Spleen (tissue), 11 donors: ENCODE results near the gene IL22. TPM values are rescaled to one million over a fixed set of nuclear protein-coding genes. Genes with fewer than 3 reads are reported as not detected.

Source experiments
- DNase-seq: peaks from one replicate; pipeline ENCODE4 v3.0.0-alpha.2; 2020
- H3K27ac ChIP-seq, 8 donors: fragments of 200-600 bp; sonication (generic) in 7 of 8; 1 replicate in 4 of 8; 2 replicates in 4 of 8; pipeline versions ENCODE4 v1.5.0 to v1.8.0; 2016 to 2021; ENCODE audit warnings: inconsistent platforms in 4 of 8, mild to moderate bottlenecking in 4 of 8, moderate library complexity in 1 of 8
- H3K27me3 ChIP-seq, 7 donors: fragments of 200-600 bp; sonication (generic) in 6 of 7; replicated peaks in 1 of 7; 1 replicate in 4 of 7; 2 replicates in 3 of 7; pipeline versions ENCODE4 v1.5.0 to v1.8.0; 2016 to 2021; ENCODE audit warnings: inconsistent platforms in 3 of 7, mild to moderate bottlenecking in 1 of 7
- H3K36me3 ChIP-seq, 6 donors: fragments of 200-600 bp; sonication (generic) in 5 of 6; 1 replicate in 4 of 6; 2 replicates in 2 of 6; pipeline versions ENCODE4 v1.5.0 to v1.8.0; 2016 to 2021; ENCODE audit warnings: inconsistent platforms in 2 of 6
- H3K4me1 ChIP-seq, 6 donors: fragments of 200-600 bp; sonication (generic) in 5 of 6; 1 replicate in 3 of 6; 2 replicates in 3 of 6; pipeline versions ENCODE4 v1.5.0 to v1.8.0; 2016 to 2021; ENCODE audit warnings: inconsistent platforms in 3 of 6
- H3K4me3 ChIP-seq, 8 donors: fragments of 200-600 bp; sonication (generic) in 7 of 8; 1 replicate in 4 of 8; 2 replicates in 4 of 8; pipeline versions ENCODE4 v1.5.0 to v1.8.0; 2016 to 2021; ENCODE audit warnings: inconsistent platforms in 4 of 8, mild to moderate bottlenecking in 4 of 8, moderate library complexity in 2 of 8
- H3K9me3 ChIP-seq, 8 donors: fragments of 200-600 bp; sonication (generic) in 7 of 8; 1 replicate in 4 of 8; 2 replicates in 4 of 8; pipeline versions ENCODE4 v1.5.0 to v1.8.0; 2016 to 2021; ENCODE audit warnings: inconsistent platforms in 4 of 8
- CTCF ChIP-seq, 11 experiments: fragments of 200-600 bp in 7 of 11; fragments of 450-650 bp in 4 of 11; sonication (generic) in 4 of 11; IDR thresholded peaks in 8 of 11; conservative IDR thresholded peaks in 3 of 11; 1 replicate in 7 of 11; 2 replicates in 4 of 11; pipeline versions ENCODE4 v1.4.0 to v1.8.0; 2016 to 2021; ENCODE audit warnings: antibody characterized with exemption in 11 of 11, inconsistent platforms in 4 of 11, mild to moderate bottlenecking in 1 of 11
- POLR2A ChIP-seq, 3 donors: fragments of 450-650 bp; IDR thresholded peaks; one replicate each; pipeline ENCODE4 v1.5.1; 2017; ENCODE audit warnings: antibody characterized with exemption in 3 of 3, mild to moderate bottlenecking in 1 of 3
- POLR2AphosphoS5 ChIP-seq, 3 donors: sonication (generic); formaldehyde crosslinking; IDR thresholded peaks; one replicate each; pipeline ENCODE4 v1.5.1; 2017; ENCODE audit warnings: antibody characterized with exemption in 3 of 3
- WGBS, 5 donors: extraction: QIAGEN DNeasy Blood & Tissue Kit in 3 of 5; methylation state at CpG; one replicate each; pipeline versions ENCODE4 v1.1.5 to v1.1.7; 2013 to 2018; 5-methylcytosine and 5-hydroxymethylcytosine counted together
- intact Hi-C: fragments of 100-400 bp; cut with DNase I; formaldehyde crosslinking; loops from one replicate; pipeline ENCODE4 v1.15.0; 2023; ENCODE audit warnings: low total_unique reads
- polyA plus RNA-seq, 3 donors: library from polyadenylated mRNA; stranded (reverse); fragments of 200-250 nt; gene quantifications; one replicate each; pipeline ENCODE4 v1.2.1, GENCODE V29; 2013
- total RNA-seq, 7 donors: library from RNA; depleted of rRNA in 3 of 7; stranded (reverse); fragments of >200 nt in 3 of 7; fragmentation: NEBNext Ultra II Directional in 4 of 7; extraction: Animal tissue kit (Norgen Biotek cat#: 25700) in 4 of 7; gene quantifications; one replicate each; pipeline versions ENCODE4 v1.1.0 to v1.2.1, GENCODE V29; 2016 to 2021
- donor health status: healthy with polysubstance abuse.
- donor health status: DM: no; HTN: no; CAD: no; lungs with moderate emphysema.
- donor health status: DM: no; HTN: no; CAD: no.
- donor health status: Bipolar disorder and iron deficiency.
- donor health status: healthy.
- donor health status: DM: no; HTN: no; CAD: no.
- donor health status: DM: yes; HTN: yes; CAD: no.

The IL22 gene
- total and polyA plus RNA-seq, 10 donors, result not detected

DNA sequence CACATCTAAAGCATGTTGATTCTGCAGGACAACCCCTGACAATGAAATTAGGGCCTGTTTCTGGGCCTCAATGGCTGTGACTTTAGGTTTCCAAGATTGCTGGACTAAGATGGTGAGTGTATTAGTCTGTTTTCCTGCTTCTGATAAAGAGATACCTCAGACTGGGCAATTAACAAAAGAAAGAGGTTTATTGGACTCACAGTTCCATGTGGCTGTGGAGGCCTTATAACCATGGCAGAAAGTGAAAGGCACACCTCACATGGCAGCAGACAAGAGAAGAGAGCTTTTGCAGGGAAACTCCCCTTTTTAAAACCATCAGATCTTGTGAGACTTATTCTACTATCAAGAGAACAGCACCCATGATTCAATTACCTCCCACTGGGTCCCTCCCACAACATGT is 10.6 kb downstream of the IL22 start:
- no peak for DNase-seq
- intact Hi-C loops, result no loop called here
- no peaks in the 10 kb centered on the region for H3K27me3 ChIP-seq
- TF ChIP-seq POLR2A (IDR thresholded peaks at IDR 0.05), result no peak
- TF ChIP-seq CTCF (IDR thresholded peaks at IDR 0.05 in 8 of 11, conservative IDR thresholded peaks at IDR 0.05 in 3 of 11), result no peak
- no peak for TF ChIP-seq POLR2AphosphoS5 (IDR thresholded peaks at IDR 0.05)
- H3K36me3 ChIP-seq, result no peaks in the 10 kb centered on the region
- H3K4me3 ChIP-seq, result no peak overlapping the region
- peaks cover 0 to 18% (median 12%) of the 10 kb centered on the region in 6 donors for H3K4me1 ChIP-seq
- no peaks in the 10 kb centered on the region for H3K9me3 ChIP-seq
- no peak overlapping the region for H3K27ac ChIP-seq

DNA sequence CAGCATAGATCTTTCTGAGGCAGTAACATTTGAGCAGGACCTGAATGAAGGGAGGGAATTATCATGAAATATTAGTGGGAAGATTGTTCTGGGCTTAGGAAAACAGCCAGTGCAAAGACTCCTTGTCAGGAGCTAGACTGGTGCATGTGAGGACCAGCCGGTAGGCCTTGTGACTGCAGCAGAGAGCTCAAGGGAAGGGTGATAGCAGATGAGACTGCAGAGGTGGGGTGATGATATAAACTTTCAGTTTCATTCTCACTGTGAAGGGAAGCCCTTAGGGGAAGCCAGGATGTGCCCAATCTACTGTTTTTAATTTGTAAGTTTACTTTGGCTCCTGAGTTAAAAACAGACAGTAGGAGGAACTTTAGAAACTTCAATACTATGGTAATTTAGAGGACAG is 12.4 kb downstream of the IL22 start:
- H3K4me1 ChIP-seq, result peaks cover 0 to 36% (median 27%) of the 10 kb centered on the region in 6 donors
- DNase-seq, result peak; percentile 80
- H3K9me3 ChIP-seq, result no peaks in the 10 kb centered on the region
- H3K4me3 ChIP-seq, result peak overlapping the region in 1 of 8 donors; percentile 6
- peak overlapping the region in 7 of 8 donors; percentile 39 to 81 (median 65) for H3K27ac ChIP-seq
- no peaks in the 10 kb centered on the region for H3K27me3 ChIP-seq
- 0 to 22% (median 7%) methylated on average over 1 of the region's 1 CpG for WGBS, 5 donors
- TF ChIP-seq POLR2AphosphoS5 (IDR thresholded peaks at IDR 0.05), result no peak
- no peak for TF ChIP-seq POLR2A (IDR thresholded peaks at IDR 0.05)
- TF ChIP-seq CTCF (IDR thresholded peaks at IDR 0.05 in 8 of 11, conservative IDR thresholded peaks at IDR 0.05 in 3 of 11), result peak in 1 of 11 experiments; percentile 12
- H3K36me3 ChIP-seq, result no peaks in the 10 kb centered on the region
- intact Hi-C loops, result no loop called here

- TF ChIP-seq POLR2AphosphoS5 (IDR thresholded peaks at IDR 0.05), result no peak
- no peak for TF ChIP-seq POLR2A (IDR thresholded peaks at IDR 0.05)
- no peak for TF ChIP-seq CTCF (IDR thresholded peaks at IDR 0.05 in 8 of 11, conservative IDR thresholded peaks at IDR 0.05 in 3 of 11)
- Histone ChIP-seq H3K4me3 (no peak overlapping the region), H3K36me3 (no peaks in the 10 kb centered on the region), H3K9me3 (no peaks in the 10 kb centered on the region), H3K4me1 (peaks cover 0 to 37% (median 28%) of the 10 kb centered on the region in 6 donors), H3K27me3 (no peaks in the 10 kb centered on the region), H3K27ac (peak overlapping the region in 4 of 8 donors; percentile 65 to 81 (median 73))
- 67 to 94% (median 89%) methylated on average over 1 of the region's 1 CpG for WGBS, 5 donors
- intact Hi-C loops, result no loop called here
- no peak for DNase-seq
Observed at GRCh38 chr12:68240079-68240478, 13.3 kb downstream of the IL22 start.

GRCh38 chr12:68239309-68239982 is 14.0 kb downstream of the IL22 start:
- Histone ChIP-seq H3K27me3 (no peaks in the 10 kb centered on the region), H3K4me3 (no peak overlapping the region), H3K4me1 (peaks cover 0 to 37% (median 28%) of the 10 kb centered on the region in 6 donors), H3K9me3 (no peaks in the 10 kb centered on the region), H3K27ac (no peak overlapping the region), H3K36me3 (no peaks in the 10 kb centered on the region)
- WGBS, 5 donors, result 93 to 97% (median 96%) methylated on average over 6 of the region's 6 CpGs
- intact Hi-C loops, result no loop called here
- TF ChIP-seq CTCF (IDR thresholded peaks at IDR 0.05 in 8 of 11, conservative IDR thresholded peaks at IDR 0.05 in 3 of 11) (no peak), POLR2A (IDR thresholded peaks at IDR 0.05) (no peak), POLR2AphosphoS5 (IDR thresholded peaks at IDR 0.05) (no peak)
- no peak for DNase-seq
